GM18951 (cell line): ENCODE results near the gene ENOX1.

ENCODE experiments used
- POLR2A ChIP-seq: IDR thresholded peaks from 4 replicates; pipeline ENCODE4 v1.6.1; 2011; ENCODE audit warnings: mild to moderate bottlenecking; ENCODE audit not compliant: insufficient read length, insufficient read depth; ENCODE audit errors: extremely low read depth
- in situ Hi-C: fragments of 300-500 bp; cut with MboI; formaldehyde crosslinking; loops from one replicate; pipeline ENCODE4 v1.12.0; 2022; ENCODE audit warnings: low sequenced_read_pairs, mixed read lengths, inconsistent platforms; ENCODE audit not compliant: unreplicated experiment

ENOX1 gene

DNA sequence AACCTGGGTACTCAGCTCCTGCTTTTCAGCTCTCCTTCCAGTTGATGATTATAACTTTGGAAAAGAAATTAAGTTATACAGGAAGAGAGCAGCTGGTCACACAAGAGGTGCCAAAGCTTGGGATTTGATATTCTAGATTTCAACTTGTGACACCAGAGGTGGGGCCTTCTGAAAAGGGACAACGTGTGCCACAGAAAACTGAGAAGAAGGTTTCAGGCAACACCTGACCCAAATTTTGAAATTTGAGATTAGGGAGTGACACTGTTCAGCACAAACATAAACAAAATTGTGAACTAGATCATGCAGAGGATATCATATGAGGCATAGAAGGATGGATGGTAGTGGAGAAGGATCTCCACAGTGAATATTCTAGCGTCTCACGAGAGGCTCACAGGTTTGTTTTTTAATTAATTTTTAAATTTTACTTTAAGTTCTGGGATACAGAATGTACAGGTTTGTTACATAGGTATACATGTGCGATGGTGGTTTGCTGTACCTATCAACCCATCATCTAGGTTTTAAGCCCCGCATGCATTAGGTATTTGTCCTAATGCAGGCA, 379.7 kb downstream of the ENOX1 start:
- in situ Hi-C loops: no loop called here
- no peak for TF ChIP-seq POLR2A

DNA sequence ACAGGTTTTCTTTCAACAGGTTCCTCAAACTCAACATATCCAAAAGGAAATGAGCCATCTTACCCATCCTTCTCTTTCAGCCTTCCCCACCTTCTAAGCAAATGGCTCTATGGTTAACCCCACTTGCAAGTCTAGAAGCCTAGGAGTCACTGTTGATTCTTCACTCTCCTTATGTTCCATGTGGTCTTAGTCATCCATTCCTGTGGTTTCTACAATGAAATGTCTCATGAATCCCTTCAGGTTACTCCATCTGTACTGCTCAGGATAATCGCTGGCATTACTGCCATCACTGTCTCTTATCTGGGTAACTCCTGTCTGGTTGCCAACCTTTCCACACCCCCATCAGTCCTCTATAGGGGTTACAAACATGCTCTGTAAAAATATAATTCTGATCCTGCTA, 381.3 kb downstream of the ENOX1 start:
- in situ Hi-C loops: no loop called here
- no peak for TF ChIP-seq POLR2A

DNA sequence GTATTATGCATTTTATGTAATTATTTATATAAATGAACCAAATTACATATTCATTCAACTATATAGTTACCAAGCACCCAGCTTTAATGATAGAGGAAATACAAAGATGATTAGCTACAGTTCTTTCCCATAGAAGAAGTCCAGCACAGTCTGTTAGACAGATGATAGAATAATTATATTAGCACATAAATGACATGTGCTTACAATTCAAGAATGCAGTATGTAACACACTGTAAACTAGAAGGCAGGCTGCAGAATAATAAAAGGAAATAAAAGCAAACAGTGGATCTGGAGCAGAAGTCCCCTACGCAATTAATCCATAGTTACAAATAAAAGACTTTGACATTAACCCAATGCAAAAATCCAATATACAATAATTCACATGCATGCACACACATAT, 384.4 kb downstream of the ENOX1 start:
- in situ Hi-C loops: no loop called here
- TF ChIP-seq POLR2A: no peak

DNA sequence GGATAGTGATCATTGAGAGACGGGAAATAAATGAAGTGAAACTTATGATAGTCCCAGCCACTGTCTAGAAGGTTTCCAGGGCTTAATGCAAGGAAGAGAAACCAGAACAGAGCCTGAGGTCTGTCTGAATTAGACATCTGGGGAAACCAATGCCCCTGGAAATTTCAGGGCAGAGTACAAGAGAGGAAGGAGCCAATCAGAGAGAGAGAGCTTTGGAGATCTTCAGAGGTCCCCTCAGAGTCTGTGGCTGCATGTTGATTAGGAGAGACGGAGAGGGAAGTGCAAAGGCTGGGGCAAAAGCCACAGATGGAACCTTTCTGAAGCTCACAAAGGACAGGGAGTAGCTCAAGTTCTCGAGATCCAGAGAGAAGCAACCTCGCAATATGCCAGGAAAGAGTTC, 385.4 kb downstream of the ENOX1 start:
- in situ Hi-C loops: no loop called here

DNA sequence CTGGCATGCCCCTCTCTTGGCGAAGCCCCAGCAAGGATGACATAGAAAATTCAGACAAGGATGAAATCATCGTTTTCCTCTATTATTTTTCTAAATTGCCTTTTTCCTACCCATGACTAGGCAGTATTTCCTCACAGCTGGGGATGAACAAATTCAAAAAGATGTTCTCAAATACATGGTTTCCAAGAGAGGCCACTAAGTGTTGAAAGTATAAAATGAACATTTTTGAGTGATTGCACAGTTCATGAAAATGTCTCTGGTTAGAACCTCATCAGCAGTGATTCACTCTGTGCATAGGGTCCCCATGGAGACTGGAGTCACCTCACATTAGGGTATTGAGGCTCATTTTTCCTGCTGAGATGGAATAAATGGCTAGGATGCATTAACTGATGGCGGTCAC, 389.7 kb downstream of the ENOX1 start:
- in situ Hi-C loops: no loop called here
- TF ChIP-seq POLR2A: no peak

More for the DNA sequence above, 385.4 kb downstream of the ENOX1 start:
- no peak for TF ChIP-seq POLR2A

DNA sequence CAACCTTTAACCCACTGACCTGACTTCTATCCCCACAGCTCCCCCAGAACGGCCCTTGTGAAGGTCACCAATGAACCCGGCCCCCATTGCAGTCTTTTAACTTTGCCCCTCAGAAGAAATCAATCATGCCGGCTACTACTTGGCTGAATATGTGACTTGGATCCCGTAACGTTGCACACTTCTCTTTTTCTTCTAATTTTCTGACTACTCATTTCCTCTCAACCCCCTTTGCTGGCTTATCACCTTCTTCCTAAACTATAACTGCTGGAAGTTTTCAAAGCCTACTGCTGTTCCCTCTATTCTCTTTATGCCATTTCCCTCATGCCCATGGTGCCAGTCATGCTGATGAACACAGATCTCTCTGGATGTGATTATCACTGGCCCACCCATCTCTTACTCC, 395.7 kb downstream of the ENOX1 start:
- no peak for TF ChIP-seq POLR2A
- in situ Hi-C loops: no loop called here

DNA sequence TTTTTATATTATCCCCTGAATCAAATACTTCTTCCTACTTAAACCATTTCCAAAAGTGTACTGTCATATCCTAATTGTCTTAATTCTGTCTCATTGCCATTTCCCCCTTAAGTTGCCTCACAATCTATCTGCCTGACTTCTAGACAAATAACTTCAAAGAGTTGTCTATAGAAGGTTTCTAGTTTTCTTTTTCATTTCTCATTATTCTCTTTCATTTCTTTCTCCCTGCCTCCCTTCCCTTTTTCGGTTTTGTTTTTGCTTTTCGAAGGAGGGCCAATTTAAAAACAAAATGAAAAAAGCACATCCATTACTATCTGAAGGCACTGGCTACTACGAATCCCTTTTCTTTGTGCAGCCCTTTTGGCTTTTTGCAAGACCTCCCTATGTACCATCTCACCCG, 396.2 kb downstream of the ENOX1 start:
- in situ Hi-C loops: no loop called here
- no peak for TF ChIP-seq POLR2A

DNA sequence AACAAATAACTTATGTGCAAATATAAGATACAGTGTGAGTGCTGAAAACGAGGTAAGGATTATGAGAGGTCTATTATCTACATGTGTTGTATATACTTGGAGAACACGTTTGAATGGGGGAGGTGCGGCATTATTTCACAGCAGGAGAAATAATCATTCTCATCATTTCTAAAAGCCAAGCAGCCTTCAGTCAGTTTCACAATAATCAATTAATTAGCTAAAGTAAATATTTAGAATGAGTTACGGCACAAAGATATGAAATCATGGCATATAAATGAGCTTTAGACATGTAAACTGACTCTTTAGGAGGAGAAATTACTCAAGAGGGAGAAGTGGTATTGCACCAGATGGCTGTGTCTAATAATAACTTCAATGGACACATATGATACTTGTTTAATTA, 396.8 kb downstream of the ENOX1 start:
- in situ Hi-C loops: no loop called here
- no peak for TF ChIP-seq POLR2A

DNA sequence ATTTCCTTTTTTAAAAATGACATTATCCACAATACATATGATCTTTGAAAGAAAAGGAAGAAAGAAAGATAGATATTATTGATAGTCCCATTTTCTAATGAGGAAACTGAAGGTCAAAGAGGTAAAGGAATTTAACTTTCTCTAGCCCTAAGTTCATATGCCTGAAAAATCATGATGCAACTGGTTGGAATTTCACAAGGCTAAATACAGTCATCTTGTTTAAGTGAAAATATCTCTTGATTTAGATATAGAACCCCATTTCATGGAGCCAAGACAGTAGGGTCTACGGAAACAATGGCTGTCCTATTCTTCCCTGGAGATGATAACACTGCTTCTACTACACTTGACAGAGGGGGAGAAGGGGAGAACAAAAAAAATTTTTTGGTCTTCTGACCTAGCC, 397.2 kb downstream of the ENOX1 start:
- in situ Hi-C loops: no loop called here
- no peak for TF ChIP-seq POLR2A

DNA sequence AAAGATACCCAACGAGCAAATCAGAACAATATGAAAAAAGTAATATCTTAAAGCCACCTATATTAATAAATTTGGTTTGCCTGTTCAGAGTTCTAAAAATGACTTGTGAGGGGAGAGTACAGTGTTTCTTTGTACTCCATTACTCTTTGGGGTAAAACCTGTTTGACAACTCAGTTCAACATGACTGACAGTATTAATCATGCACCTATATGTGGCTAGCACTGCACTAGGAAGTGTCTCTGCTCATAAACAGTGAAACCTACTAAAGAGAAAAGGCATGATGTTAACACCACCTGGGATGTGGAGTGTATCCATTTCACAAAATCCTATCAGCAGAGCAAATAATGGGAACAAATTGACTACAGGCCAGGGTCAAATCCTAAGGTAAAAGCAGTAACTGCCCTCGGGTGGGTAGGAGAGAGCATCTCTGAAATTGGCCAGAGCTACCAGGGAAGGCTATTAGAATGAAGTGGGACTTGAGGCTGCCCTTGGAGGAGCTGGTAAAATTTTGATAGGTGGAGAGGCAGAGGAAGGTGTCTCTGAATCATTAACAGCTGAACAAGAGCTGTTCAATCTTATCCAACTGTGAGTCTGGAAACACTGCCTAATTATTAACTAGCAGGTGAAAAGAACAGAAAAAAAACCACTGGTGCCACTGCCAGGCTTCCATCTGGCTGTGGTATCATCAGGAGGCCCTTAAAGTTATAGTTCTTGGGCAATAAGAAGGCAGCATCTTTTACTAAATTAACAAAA, 398.3 kb downstream of the ENOX1 start:
- in situ Hi-C loops: no loop called here
- peak; percentile 35 for TF ChIP-seq POLR2A

DNA sequence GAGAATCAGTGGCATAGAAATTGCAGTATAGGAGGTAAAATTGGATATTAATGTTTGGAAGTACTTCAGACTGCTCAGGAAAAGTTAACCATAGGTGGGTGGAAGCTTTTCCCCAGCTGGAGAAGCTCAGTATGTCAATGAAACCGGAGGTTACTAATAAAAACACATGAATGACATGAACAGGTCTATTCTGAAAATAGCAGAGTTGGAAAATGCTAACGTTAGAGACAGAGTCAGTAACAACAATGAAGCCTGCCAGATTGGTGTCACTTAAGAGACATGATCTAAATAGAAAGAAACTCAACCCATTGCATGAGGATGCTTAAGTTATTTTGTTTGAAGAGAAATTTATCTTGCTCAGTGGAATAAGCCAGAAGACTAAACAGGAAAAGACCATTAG, 398.9 kb downstream of the ENOX1 start:
- in situ Hi-C loops: no loop called here

DNA sequence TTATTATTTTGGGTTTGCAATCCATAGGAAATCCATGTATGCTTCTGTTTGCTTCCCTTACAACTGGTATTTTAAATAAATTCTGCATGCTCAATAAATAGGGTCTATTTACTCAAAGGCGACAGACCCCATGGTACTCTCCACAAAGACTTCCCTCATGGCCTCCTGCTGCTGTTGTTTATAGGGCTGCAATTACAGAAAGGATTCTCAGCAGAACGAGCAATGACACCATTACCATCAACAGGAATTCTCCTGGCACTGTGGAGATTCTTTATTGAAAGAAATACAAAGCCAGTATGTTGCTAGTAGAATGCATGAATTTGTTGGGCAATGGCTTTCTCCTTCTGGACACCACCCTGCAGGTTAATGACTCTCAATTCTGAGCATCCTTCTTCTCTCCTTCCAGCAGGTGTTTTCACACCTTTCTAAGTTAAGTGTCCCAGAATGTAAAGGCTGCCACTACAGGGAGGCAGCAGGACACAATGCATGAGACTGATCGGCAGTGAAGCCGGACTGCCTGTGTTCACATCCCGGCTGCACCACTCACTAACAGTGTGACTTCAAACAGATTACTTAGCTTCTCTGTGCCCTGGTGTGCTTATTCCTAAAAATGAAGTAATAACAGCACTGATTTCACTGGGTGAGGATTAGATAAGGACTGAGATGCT, 403.1 kb downstream of the ENOX1 start:
- TF ChIP-seq POLR2A: no peak
- in situ Hi-C loops: no loop called here

More for the DNA sequence above, 398.9 kb downstream of the ENOX1 start:
- no peak for TF ChIP-seq POLR2A

DNA sequence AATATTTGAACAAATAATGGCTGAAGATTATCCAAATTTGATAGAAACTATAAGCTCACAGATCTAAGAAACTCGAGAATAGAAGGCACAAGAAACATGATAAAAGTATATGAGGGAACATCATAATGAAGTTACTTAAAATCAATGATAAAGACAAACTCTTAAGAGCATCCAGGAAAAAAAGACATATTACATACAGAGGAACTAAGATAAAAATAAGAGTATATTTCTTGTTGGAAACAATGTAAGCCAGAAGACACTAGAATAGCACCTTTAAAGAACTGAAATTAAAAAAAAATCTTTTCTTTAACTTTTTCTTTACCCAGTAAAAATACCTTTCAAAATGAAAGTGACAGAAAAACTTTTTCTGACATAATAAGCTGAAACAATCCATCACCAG, 407.0 kb downstream of the ENOX1 start:
- in situ Hi-C loops: no loop called here
- no peak for TF ChIP-seq POLR2A

DNA sequence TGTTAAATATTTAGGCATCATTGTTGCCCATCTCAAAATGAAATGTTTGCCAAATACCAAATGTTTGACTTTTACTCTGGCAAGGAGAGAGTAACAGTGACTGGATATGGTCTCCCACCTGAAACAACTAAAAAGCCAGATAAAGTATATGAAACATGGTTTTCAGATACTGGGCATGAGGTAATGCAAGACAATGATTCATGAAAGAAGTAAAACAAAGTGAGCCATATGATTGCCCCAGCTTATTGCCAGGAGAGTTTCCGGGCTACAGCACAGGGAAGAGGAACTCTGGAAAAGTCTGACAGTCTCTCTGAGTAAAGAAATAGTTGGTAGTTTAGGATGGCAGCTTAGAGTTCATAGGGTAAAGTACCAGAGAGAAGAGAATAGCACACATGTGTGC, 408.8 kb downstream of the ENOX1 start:
- in situ Hi-C loops: no loop called here

More for the DNA sequence above, 408.8 kb downstream of the ENOX1 start:
- TF ChIP-seq POLR2A: no peak
